Measurements from ENCODE around the gene PHTF2.
"Not testable (repeated sequence)": the region's sequence is repeated elsewhere in the genome, so short reads cannot be mapped to it uniquely, and the experiment has no call there.

PHTF2 gene

GRCh38 chr7:77980087-77980713, 181.6 kb downstream of the PHTF2 start:
- H3K9ac ChIP-seq (ENCODE audit: low read length), result no peak overlapping the region
- H3K9me3 ChIP-seq (ENCODE audit: low read length), result no peaks in the 10 kb centered on the region
- H3K4me1 ChIP-seq (ENCODE audit: insufficient read depth, low read length), result no peaks in the 10 kb centered on the region
- no peak overlapping the region for H3K4me3 ChIP-seq (ENCODE audit: low read depth in 1 of 2, low read length in 2 of 2)
- H3K27ac ChIP-seq (ENCODE audit: low read depth, low read length), result no peak overlapping the region
- no peaks in the 10 kb centered on the region for H3K36me3 ChIP-seq (ENCODE audit: insufficient read depth, low read length)
- no peaks in the 10 kb centered on the region for H3K27me3 ChIP-seq (ENCODE audit: control insufficient read depth in 1 of 2, insufficient read depth in 2 of 2, low read length in 2 of 2)

DNA sequence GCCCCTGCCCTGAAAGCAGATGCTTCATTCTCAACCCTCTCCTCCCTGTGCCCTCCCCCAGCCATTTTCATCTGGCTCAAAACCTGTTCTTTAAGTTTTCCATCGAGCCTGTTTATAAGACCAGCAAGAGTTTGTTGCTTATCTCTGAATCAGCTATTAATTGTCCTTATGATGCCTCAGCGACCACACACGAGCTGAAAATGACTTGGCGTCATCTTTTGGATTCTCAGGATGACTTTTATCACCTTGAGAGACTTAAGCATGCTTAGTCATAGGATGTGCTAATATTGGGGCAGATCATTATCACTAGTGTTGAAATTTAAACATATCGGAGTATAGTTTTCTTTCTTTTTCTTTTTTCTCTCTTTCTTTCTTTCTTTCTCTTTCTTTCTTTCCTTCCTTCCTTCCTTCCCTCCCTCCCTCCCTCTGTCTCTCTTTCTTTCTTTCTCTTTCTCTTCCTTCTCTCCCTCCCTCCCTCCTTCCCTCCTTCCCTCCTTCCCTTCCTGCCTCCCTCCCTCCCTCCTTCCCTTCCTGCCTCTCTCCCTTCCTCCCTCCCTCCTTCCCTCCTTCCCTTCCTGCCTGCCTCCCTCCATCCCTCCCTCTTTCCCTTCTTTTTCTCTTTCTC, 184.5 kb downstream of the PHTF2 start:
- no peaks in the 10 kb centered on the region for H3K4me1 ChIP-seq (ENCODE audit: insufficient read depth, low read length)
- no peaks in the 10 kb centered on the region for H3K36me3 ChIP-seq (ENCODE audit: insufficient read depth, low read length)
- no peak overlapping the region for H3K9ac ChIP-seq (ENCODE audit: low read length)
- H3K27me3 ChIP-seq (ENCODE audit: control insufficient read depth in 1 of 2, insufficient read depth in 2 of 2, low read length in 2 of 2), result no peaks in the 10 kb centered on the region
- H3K4me3 ChIP-seq (ENCODE audit: low read depth in 1 of 2, low read length in 2 of 2), result no peak overlapping the region
- no peak overlapping the region for H3K27ac ChIP-seq (ENCODE audit: low read depth, low read length)
- H3K9me3 ChIP-seq (ENCODE audit: low read length), result no peaks in the 10 kb centered on the region

DNA sequence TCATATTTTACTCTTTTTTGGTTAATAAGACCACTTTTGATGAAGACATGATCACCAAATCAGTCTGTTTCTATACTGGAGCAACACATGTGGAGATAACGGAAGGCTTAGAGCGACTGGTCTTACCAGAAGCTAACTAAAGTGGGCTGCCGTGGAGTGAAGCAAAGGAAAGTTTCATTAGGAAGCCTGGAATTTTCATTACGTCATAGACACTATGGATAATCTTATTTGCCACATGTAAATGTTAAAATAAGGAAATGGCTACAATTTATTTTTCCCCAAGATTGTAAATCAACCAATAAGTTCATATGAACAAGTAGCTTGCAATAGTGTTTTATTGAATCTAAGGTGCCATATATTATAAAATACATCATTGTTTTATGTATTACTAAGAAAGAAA, 185.4 kb downstream of the PHTF2 start:
- no peaks in the 10 kb centered on the region for H3K9me3 ChIP-seq (ENCODE audit: low read length)
- no peak overlapping the region for H3K9ac ChIP-seq (ENCODE audit: low read length)
- H3K4me3 ChIP-seq (ENCODE audit: low read depth in 1 of 2, low read length in 2 of 2), result no peak overlapping the region
- H3K4me1 ChIP-seq (ENCODE audit: insufficient read depth, low read length), result no peaks in the 10 kb centered on the region
- H3K36me3 ChIP-seq (ENCODE audit: insufficient read depth, low read length), result no peaks in the 10 kb centered on the region
- H3K27ac ChIP-seq (ENCODE audit: low read depth, low read length), result no peak overlapping the region
- no peaks in the 10 kb centered on the region for H3K27me3 ChIP-seq (ENCODE audit: control insufficient read depth in 1 of 2, insufficient read depth in 2 of 2, low read length in 2 of 2)

GRCh38 chr7:77985232-77985973, 186.8 kb downstream of the PHTF2 start:
- Histone ChIP-seq H3K27me3 (ENCODE audit: control insufficient read depth in 1 of 2, insufficient read depth in 2 of 2, low read length in 2 of 2) (no peaks in the 10 kb centered on the region), H3K4me1 (ENCODE audit: insufficient read depth, low read length) (no peaks in the 10 kb centered on the region), H3K36me3 (ENCODE audit: insufficient read depth, low read length) (no peaks in the 10 kb centered on the region), H3K27ac (ENCODE audit: low read depth, low read length) (no peak overlapping the region), H3K9ac (ENCODE audit: low read length) (no peak overlapping the region), H3K4me3 (ENCODE audit: low read depth in 1 of 2, low read length in 2 of 2) (no peak overlapping the region), H3K9me3 (ENCODE audit: low read length) (no peaks in the 10 kb centered on the region)

DNA sequence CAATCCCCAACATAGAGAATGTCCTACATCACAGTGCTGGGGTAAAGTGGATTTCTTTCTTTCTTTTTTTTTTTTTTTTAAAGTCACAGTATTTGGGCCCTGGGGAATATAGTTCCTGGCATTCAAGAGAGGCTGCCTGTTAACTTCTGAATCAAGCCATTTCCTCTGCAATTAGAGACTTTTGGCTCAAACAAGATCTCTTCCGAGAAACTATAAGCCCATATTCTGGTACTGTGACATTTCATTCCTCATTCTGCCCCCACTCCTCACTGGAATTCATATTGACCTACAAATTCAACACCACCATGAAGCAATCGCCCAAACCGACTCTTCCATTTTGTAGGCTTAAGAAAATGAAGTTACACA, 187.4 kb downstream of the PHTF2 start:
- Histone ChIP-seq H3K9me3 (ENCODE audit: low read length) (no peaks in the 10 kb centered on the region), H3K27me3 (ENCODE audit: control insufficient read depth in 1 of 2, insufficient read depth in 2 of 2, low read length in 2 of 2) (no peaks in the 10 kb centered on the region), H3K4me3 (ENCODE audit: low read depth in 1 of 2, low read length in 2 of 2) (no peak overlapping the region), H3K9ac (ENCODE audit: low read length) (no peak overlapping the region), H3K4me1 (ENCODE audit: insufficient read depth, low read length) (no peaks in the 10 kb centered on the region), H3K27ac (ENCODE audit: low read depth, low read length) (no peak overlapping the region), H3K36me3 (ENCODE audit: insufficient read depth, low read length) (no peaks in the 10 kb centered on the region)

GRCh38 chr7:77989981-77990566, 191.5 kb downstream of the PHTF2 start:
- Histone ChIP-seq H3K27ac (ENCODE audit: low read depth, low read length) (no peak overlapping the region), H3K9ac (ENCODE audit: low read length) (no peak overlapping the region)

DNA sequence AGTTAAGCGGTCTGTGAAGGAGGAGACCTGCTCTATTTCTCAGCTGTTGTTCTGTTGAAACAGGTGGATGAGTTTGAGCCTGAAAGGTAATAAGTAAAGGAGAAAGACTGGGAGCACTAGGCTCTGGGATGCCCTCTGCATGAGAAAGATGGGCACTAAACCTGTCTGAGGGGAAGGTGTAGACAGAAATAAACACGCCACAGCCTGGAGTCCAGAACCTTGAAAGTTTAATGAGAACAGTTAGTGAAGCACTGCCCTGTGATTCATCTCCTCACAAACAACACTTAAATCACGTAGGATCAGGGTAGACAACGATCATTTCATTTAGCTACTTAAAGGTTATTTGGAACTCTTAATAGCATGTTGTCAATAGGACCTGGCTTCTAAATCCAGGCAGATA, 193.1 kb downstream of the PHTF2 start:
- no peak overlapping the region for H3K9ac ChIP-seq (ENCODE audit: low read length)
- no peaks in the 10 kb centered on the region for H3K9me3 ChIP-seq (ENCODE audit: low read length)
- no peak overlapping the region for H3K27ac ChIP-seq (ENCODE audit: low read depth, low read length)
- H3K36me3 ChIP-seq (ENCODE audit: insufficient read depth, low read length), result no peaks in the 10 kb centered on the region
- no peaks in the 10 kb centered on the region for H3K27me3 ChIP-seq (ENCODE audit: control insufficient read depth in 1 of 2, insufficient read depth in 2 of 2, low read length in 2 of 2)
- H3K4me3 ChIP-seq (ENCODE audit: low read depth in 1 of 2, low read length in 2 of 2), result no peak overlapping the region
- H3K4me1 ChIP-seq (ENCODE audit: insufficient read depth, low read length), result no peaks in the 10 kb centered on the region

More at GRCh38 chr7:77989981-77990566, 191.5 kb downstream of the PHTF2 start:
- Histone ChIP-seq H3K4me1 (ENCODE audit: insufficient read depth, low read length) (no peaks in the 10 kb centered on the region), H3K4me3 (ENCODE audit: low read depth in 1 of 2, low read length in 2 of 2) (no peak overlapping the region), H3K36me3 (ENCODE audit: insufficient read depth, low read length) (no peaks in the 10 kb centered on the region), H3K27me3 (ENCODE audit: control insufficient read depth in 1 of 2, insufficient read depth in 2 of 2, low read length in 2 of 2) (no peaks in the 10 kb centered on the region), H3K9me3 (ENCODE audit: low read length) (no peaks in the 10 kb centered on the region)

GRCh38 chr7:77993838-77994237, 195.3 kb downstream of the PHTF2 start:
- H3K4me3 ChIP-seq (ENCODE audit: low read depth in 1 of 2, low read length in 2 of 2), result no peak overlapping the region
- H3K9me3 ChIP-seq (ENCODE audit: low read length), result no peaks in the 10 kb centered on the region
- no peak overlapping the region for H3K9ac ChIP-seq (ENCODE audit: low read length)
- H3K27me3 ChIP-seq (ENCODE audit: control insufficient read depth in 1 of 2, insufficient read depth in 2 of 2, low read length in 2 of 2), result no peaks in the 10 kb centered on the region
- H3K4me1 ChIP-seq (ENCODE audit: insufficient read depth, low read length), result no peaks in the 10 kb centered on the region
- H3K27ac ChIP-seq (ENCODE audit: low read depth, low read length), result no peak overlapping the region
- H3K36me3 ChIP-seq (ENCODE audit: insufficient read depth, low read length), result no peaks in the 10 kb centered on the region

GRCh38 chr7:77995717-77996116, 197.1 kb downstream of the PHTF2 start:
- Histone ChIP-seq H3K36me3 (ENCODE audit: insufficient read depth, low read length) (no peaks in the 10 kb centered on the region), H3K27ac (ENCODE audit: low read depth, low read length) (no peak overlapping the region), H3K9me3 (ENCODE audit: low read length) (no peaks in the 10 kb centered on the region), H3K9ac (ENCODE audit: low read length) (no peak overlapping the region), H3K4me3 (ENCODE audit: low read depth in 1 of 2, low read length in 2 of 2) (no peak overlapping the region), H3K27me3 (ENCODE audit: control insufficient read depth in 1 of 2, insufficient read depth in 2 of 2, low read length in 2 of 2) (no peaks in the 10 kb centered on the region), H3K4me1 (ENCODE audit: insufficient read depth, low read length) (no peaks in the 10 kb centered on the region)

DNA sequence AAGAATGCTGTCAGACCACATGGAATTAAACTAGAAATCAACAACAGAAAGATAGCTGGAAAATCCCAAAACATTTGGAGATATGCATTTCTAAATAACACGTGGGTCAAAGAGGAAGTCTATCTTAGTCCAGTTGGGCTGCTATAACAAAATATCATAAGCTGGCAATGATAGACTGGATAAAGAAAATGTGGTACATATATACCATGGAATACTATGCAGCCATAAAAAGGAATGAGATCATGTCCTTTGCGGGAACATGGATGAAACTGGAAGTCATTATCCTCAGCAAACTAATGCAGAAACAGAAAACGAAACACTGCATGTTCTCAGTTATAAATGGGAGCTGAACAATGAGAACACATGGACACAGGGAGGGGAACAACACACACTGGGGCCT, 200.6 kb downstream of the PHTF2 start:
- not testable (repeated sequence) for H3K27me3 ChIP-seq (ENCODE audit: control insufficient read depth in 1 of 2, insufficient read depth in 2 of 2, low read length in 2 of 2); H3K4me1 ChIP-seq (ENCODE audit: insufficient read depth, low read length); H3K36me3 ChIP-seq (ENCODE audit: insufficient read depth, low read length)

GRCh38 chr7:78002021-78002420, 203.4 kb downstream of the PHTF2 start:
- no peaks in the 10 kb centered on the region for H3K36me3 ChIP-seq (ENCODE audit: insufficient read depth, low read length)

More for the DNA sequence above, 200.6 kb downstream of the PHTF2 start:
- not testable (repeated sequence) for H3K4me3 ChIP-seq (ENCODE audit: low read depth in 1 of 2, low read length in 2 of 2); H3K9ac ChIP-seq (ENCODE audit: low read length); H3K27ac ChIP-seq (ENCODE audit: low read depth, low read length); H3K9me3 ChIP-seq (ENCODE audit: low read length)

More at GRCh38 chr7:78002021-78002420, 203.4 kb downstream of the PHTF2 start:
- Histone ChIP-seq H3K4me1 (ENCODE audit: insufficient read depth, low read length) (no peaks in the 10 kb centered on the region), H3K27me3 (ENCODE audit: control insufficient read depth in 1 of 2, insufficient read depth in 2 of 2, low read length in 2 of 2) (no peaks in the 10 kb centered on the region), H3K4me3 (ENCODE audit: low read depth in 1 of 2, low read length in 2 of 2) (no peak overlapping the region), H3K9me3 (ENCODE audit: low read length) (no peaks in the 10 kb centered on the region), H3K27ac (ENCODE audit: low read depth, low read length) (no peak overlapping the region), H3K9ac (ENCODE audit: low read length) (no peak overlapping the region)

Data from muscle layer of colon (tissue), 2 donors.